ENCODE results near the gene PRIM2.
"Not testable (repeated sequence)": the region's sequence is repeated elsewhere in the genome, so short reads cannot be mapped to it uniquely, and the experiment has no call there.

The PRIM2 gene

GRCh38 chr6:57308755-57309154 is 8.7 kb upstream of the PRIM2 start:
- DNase-seq (ENCODE audit: low read depth) = not testable (repeated sequence)

DNA sequence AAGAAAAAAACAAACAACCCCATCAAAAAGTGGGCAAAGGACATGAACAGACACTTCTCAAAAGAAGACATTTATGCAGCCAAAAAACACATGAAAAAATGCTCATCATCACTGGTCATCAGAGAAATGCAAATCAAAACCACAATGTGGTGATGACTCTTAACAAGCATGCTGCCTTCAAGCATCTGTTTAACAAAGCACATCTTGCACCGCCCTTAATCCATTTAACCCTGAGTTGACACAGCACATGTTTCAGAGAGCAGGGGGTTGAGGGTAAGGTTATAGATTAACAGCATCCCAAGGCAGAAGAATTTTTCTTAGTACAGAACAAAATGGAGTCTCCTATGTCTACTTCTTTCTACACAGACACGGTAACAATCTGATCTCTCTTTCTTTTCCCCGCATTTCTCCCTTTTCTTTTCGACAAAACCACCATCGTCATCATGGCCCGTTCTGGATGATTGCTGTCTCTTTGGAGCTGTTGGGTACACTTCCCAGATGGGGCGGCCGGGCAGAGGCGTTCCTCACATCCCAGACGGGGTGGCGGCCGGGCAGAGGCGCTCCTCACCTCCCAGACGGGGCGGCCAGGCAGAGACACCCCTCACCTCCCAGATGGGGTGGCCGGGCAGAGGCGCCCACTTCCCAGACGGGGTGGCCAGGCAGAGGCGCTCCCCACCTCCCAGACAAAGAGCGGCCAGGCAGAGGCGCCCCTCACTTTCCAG is 7.2 kb upstream of the PRIM2 start:
- DNase-seq (ENCODE audit: low read depth) = not testable (repeated sequence)

DNA sequence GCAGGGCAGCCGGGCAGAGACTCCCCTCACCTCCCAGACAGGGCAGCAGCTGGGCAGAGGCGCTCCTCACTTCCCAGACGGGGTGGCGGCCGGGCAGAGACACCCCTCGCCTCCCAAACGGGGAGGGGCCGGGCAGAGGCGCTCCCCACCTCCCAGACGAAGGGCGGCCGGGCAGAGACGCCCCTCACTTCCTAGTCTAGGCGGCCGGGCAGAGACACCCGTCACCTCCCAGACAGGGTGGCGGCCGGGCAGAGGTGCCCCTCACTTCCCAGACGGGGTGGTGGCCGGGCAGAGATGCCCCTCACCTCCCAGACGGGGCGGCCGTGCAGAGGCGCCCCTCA is 6.6 kb upstream of the PRIM2 start:
- no peak for DNase-seq (ENCODE audit: low read depth)

- not testable (repeated sequence) for DNase-seq (ENCODE audit: low read depth)
Measured at GRCh38 chr6:57311300-57312003, 6.0 kb upstream of the PRIM2 start.

GRCh38 chr6:57312004-57312345 is 5.5 kb upstream of the PRIM2 start:
- DNase-seq (ENCODE audit: low read depth) = no peak

- no peak for DNase-seq (ENCODE audit: low read depth)
Measured at GRCh38 chr6:57313009-57313408, 4.4 kb upstream of the PRIM2 start.

DNA sequence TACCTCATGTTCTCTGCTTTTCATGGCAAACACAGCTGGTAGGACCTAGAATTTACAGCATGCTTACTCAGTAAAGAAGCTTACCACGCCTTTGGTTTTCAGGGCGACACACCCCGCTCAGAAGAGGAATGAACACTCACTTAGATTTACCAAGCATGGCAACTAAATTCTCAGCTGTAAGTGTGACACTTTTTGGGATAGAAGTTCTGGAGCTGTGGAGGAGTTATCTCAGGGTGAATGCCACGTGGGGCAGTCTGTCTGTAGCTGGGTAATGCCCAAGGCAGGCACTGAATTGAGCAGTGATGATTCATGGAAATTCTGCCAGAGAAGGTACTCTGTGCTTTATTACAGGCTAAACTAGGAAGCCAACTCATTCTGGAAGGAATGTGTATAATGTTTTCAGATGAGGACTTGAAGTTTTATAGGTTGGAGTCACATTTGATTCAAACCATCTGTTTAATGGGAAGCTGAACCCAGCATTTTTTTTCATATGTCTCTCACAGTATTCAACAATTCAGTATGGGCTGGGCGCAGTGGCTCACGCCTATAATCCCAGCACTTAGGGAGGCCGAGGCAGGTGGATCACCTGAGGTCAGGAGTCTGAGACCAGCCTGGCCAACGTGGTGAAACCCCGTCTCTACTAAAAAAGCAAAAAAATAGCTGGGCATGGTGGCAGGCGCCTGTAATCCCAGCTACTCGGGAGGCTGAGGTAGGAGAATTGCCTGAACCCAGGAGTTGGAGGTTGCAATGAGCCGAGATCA is 3.5 kb upstream of the PRIM2 start:
- DNase-seq (ENCODE audit: low read depth) = no peak

DNA sequence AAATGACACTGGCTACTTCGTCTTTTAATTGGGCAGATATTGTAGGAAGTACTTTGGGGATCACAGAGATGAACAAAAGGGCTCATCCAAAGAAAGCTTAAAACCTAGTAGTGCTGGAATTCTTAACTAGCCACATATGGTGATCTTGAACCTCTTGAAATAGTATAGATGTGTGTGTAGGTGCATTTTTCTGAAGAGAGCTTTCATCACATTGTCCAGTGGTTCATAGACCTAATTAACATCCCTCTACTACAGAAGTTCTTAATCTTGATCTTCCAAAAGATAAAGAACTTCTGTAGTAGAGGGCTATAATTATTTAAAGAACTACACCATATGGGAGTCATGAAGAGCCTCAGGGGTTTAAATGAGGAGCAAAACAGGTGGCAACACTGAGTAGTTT is 2.3 kb upstream of the PRIM2 start:
- DNase-seq (ENCODE audit: low read depth) = no peak

- no peak for DNase-seq (ENCODE audit: low read depth)
Measured at GRCh38 chr6:57315851-57316250, 1.6 kb upstream of the PRIM2 start.

DNA sequence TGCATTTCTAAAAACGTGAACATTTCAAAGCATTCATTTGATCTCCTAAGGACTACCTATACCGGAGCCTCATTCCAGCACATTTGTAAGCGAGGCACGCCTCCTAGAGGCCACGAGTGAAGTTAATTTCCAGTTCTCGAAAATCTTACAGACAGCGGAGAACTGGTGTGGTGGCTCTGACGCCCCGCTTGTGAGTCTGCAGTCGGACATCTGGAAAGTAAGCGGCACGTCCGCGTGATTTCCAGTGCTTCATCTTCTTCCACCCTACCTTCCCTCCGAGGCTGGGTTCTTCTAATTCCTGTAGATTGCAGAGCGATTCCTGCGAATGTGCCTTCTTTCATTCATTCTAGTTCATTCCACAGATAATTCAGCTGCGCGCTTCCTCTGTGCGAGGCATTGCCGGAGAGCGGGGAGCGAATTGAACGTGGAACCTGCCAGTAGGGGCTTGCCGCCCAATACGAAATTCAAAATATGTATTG is 810 bp upstream of the PRIM2 start:
- peak; percentile 70 for DNase-seq (ENCODE audit: low read depth)

- no peak for DNase-seq (ENCODE audit: low read depth)
Measured at GRCh38 chr6:57324538-57324937, 7.1 kb downstream of the PRIM2 start.

GRCh38 chr6:57327311-57327710 is 9.9 kb downstream of the PRIM2 start:
- DNase-seq (ENCODE audit: low read depth) = no peak

- DNase-seq (ENCODE audit: low read depth) = no peak
Measured at GRCh38 chr6:57328074-57328473, 10.6 kb downstream of the PRIM2 start.

DNA sequence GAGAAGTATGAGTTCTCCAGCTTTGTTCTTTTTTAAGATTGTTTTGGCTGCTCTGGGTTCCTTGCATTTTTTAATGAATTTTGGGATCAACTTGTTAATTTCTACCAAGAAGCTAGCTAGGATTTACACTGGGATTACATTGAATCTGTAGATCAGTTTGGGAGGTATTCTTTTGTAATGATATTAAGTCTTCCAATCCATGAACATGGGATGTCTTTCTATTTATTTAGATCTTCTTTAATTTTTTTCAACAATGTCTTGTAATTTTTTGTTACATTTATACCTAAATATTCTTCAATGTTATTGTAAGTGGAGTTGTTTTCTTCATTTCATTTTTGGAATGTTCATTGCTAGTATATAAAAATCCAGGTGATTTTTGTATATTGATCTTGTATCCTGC is 12.5 kb downstream of the PRIM2 start:
- DNase-seq (ENCODE audit: low read depth) = no peak

DNA sequence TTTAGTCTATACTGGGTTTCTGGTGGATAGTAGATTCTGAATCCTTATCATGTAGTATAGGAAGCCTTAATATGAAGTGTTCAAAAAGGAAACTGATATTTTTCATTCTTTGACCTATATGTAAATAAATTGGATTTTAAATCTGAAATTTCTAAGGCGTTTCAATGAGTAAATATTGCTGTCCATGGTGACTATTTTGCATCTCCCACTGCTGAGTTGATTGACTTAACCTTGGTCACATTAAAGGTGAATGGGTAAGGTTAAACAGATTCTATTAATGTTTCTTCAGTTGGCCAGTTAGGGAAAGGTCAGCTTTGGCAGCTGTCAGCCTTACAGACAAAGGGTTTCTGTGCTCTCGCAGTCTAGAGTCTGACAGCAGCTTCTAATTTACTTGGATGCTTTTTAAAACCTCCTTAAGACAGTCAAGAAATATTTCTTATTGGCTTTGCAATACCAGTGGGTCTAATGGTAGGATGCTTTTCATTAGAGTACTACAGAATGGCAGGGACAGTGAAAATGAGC is 24.8 kb downstream of the PRIM2 start:
- no peak for DNase-seq (ENCODE audit: low read depth)

- DNase-seq (ENCODE audit: low read depth) = not testable (repeated sequence)
Measured at GRCh38 chr6:57343342-57343741, 25.9 kb downstream of the PRIM2 start.

- not testable (repeated sequence) for DNase-seq (ENCODE audit: low read depth)
Measured at GRCh38 chr6:57346715-57347114, 29.3 kb downstream of the PRIM2 start.

DNA sequence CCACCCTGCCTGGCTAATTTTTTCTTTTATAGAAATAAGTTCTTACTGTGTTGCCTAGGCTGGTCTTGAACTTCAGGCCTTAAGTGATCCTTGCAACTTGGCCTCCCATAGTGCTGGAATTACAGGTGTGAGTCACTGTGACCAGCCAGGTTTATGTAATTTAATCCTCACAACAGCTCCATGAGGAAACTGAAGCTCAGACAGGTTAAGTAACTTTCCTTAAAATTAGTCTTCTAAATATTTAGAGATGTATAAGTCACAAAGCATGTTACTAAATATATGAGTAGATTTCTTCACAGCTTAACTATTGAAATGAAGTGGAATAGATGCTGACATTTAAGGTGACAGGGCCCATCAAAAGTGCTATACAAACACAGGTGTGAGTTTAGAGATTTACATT is 30.2 kb downstream of the PRIM2 start:
- DNase-seq (ENCODE audit: low read depth) = not testable (repeated sequence)

DNA sequence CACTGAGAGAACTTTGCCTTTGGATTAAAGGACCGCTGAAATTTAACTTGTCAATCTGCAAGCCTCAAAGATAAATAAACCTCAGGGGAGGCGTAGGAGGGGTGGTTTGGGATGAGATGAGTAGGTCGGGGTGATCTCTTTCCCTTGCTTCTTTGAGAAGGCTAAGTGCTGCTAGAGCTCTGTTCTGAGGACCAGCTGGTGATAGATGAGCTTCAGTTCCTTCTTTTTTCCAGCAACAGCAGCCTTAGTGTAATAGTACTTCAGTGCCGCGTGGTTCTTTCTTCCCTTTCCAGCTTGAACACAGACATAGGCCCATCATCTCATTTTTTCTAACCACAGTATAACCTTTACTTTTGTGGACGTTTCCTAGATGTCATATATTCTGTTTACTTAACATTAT is 33.0 kb downstream of the PRIM2 start:
- DNase-seq (ENCODE audit: low read depth) = not testable (repeated sequence)

DNA sequence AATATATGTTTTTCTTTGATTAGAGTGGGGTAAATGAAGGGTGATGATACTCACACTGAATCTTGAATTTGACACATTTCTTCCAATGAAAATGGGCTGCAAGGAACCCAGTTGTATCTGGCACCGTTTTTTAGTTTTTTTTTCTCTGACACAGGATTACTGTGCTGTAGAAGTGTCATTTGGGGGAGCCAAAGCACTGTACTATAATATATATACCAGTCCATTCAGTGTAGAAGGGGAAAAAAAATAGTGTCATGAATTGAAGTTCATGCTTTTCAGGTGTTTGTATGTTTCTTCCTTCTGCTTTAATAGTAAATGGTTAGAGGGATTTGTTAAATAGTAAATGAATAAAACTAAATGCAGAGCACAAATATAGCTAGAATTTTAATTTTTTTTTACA is 35.2 kb downstream of the PRIM2 start:
- not testable (repeated sequence) for DNase-seq (ENCODE audit: low read depth)

- not testable (repeated sequence) for DNase-seq (ENCODE audit: low read depth)
Measured at GRCh38 chr6:57358319-57358718, 40.9 kb downstream of the PRIM2 start.

DNA sequence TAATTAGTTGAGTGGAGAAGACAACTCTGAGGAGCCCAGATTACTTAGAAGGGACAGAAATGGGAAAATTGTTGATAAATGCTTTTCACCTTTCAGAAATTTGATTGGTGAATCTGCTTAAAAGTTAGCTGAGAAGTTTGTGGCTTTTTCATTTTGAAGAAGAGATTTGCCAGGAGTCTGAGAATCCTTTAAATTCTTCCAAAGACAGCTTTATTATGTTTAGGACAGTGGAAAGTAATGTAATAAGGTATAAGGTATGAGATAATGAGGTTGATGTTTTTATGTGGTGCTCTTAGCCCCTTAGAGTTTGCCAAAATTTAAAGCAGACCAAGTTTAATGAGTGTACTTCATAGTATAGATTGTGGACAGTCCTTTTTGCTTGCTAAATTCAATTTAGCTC is 42.3 kb downstream of the PRIM2 start:
- DNase-seq (ENCODE audit: low read depth) = not testable (repeated sequence)

- not testable (repeated sequence) for DNase-seq (ENCODE audit: low read depth)
Measured at GRCh38 chr6:57362340-57362739, 44.9 kb downstream of the PRIM2 start.
